GM21367 (cell line): ENCODE results near the gene PORCN.
"Not testable (repeated sequence)": the region's sequence is repeated elsewhere in the genome, so short reads cannot be mapped to it uniquely, and the experiment has no call there.

ENCODE experiments used
- ATAC-seq: cut with Tn5 transposase; IDR thresholded peaks from one replicate; pipeline ENCODE4 v1.9.1; 2021; ENCODE audit not compliant: unreplicated experiment

PORCN gene

GRCh38 chrX:48509619-48510018, 827 bp downstream of the PORCN start:
- ATAC-seq = no peak

- no peak for ATAC-seq
Observed at GRCh38 chrX:48511560-48511959, 2.8 kb downstream of the PORCN start.

DNA sequence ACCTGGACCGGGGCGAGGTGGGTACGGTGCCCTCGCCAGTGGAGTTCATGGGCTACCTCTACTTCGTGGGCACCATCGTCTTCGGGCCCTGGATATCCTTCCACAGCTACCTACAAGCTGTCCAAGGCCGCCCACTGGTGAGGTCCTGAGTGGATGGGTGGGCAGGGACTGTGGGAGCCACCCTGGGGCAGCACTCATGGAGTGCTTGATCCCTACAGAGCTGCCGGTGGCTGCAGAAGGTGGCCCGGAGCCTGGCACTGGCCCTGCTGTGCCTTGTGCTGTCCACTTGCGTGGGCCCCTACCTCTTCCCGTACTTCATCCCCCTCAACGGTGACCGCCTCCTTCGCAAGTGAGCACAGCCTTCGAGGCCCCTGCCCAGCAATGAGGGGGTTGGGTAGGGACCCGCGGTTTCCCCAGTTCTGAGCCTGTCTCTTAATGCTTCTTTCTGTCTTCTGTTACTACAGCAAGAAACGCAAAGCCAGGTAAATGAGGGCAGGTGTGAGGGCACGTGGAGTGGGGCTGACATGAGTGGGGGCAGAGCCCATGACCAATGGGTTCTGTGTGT, 3.7 kb downstream of the PORCN start:
- no peak for ATAC-seq

- no peak for ATAC-seq
Observed at GRCh38 chrX:48513670-48514069, 4.9 kb downstream of the PORCN start.

- ATAC-seq = no peak
Observed at GRCh38 chrX:48514126-48514806, 5.5 kb downstream of the PORCN start.

DNA sequence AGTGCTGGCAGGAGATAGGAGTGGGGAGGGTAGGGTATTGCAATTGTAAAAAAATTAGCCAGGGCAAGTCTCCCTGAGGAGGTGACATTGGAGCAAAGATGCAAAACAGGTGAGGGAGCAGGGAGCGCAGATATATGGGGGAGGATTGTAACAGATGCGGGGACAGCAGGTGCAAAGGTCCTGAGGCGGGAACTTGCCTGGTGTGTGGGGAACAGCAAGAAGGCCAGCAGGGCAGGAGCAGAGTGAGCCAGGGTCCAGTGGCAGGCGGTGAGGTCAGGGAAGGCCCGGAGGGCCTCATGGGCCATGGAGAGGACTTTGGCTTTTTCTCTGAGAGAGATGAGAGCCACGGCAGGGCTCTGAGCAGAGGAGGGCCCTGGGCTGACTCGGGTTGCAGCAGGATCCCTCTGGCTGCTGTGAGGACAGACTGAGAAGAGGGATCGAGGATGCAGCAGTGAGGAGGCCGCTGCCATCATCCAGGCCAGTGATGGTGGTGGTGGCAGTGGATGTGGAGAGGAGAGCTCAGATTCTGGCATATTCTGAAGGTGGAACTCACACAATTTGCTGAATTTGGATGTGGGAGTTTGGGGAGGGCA, 6.2 kb downstream of the PORCN start:
- ATAC-seq = no peak

DNA sequence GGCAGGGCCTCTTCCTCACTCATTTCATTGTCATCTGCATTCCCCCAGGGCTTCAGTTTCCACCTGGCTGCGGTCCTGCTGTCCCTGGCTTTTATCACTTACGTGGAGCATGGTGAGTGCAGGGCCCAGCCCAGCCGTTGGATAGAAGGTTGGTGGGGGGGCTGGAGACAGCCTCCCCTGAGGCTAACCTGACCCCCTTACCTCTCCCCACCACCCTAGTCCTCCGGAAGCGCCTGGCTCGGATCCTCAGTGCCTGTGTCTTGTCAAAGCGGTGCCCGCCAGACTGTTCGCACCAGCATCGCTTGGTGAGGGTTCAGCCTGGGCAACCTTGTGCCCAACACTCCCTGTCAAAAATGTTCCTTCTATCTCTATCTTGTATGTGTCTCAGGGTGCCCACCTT, 7.0 kb downstream of the PORCN start:
- no peak for ATAC-seq

- no peak for ATAC-seq
Observed at GRCh38 chrX:48516285-48516684, 7.5 kb downstream of the PORCN start.

DNA sequence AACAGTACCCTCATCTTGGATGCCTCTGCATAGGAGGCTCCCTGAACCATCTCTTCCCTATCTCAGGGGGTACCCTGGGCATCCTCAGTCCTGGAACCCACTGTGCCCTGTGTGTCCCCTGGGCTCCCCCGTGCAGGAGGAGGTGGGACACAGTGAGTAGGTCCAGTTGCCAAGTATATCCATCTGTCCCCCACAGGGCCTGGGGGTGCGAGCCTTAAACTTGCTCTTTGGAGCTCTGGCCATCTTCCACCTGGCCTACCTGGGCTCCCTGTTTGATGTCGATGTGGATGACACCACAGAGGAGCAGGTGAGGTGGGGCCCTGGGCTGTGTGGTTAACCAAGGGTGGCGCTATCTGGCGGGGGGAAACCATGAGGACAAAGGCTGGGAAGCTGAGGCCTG, 8.2 kb downstream of the PORCN start:
- ATAC-seq = no peak

- ATAC-seq = not testable (repeated sequence)
Observed at GRCh38 chrX:48519481-48519880, 10.7 kb downstream of the PORCN start.

GRCh38 chrX:48520455-48520854, 11.7 kb downstream of the PORCN start:
- no peak for ATAC-seq

DNA sequence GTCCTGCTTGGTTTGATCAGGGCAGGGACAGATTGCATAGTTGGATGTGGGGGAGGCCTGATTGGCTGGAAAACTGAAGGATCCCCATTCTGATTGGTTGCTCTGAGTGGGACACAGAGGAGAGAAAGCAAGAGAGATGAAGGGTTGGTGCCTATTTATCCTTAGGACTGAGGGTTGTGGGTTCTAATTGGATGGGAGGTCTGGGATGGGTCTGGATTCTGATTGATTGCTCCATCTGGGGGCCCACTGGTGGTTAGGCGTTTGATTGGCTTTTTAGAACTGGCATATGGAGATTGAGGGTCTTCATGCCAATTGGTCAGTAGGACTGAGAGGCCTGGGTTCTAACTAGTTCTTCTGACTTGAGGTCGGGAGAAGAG, 12.2 kb downstream of the PORCN start:
- no peak for ATAC-seq

GRCh38 chrX:48521353-48522243, 12.8 kb downstream of the PORCN start, which contains the start of gene EBP:
Gene EBP, plus strand, starts transcription at chrX:48521808. Its CDS starts 1,964 bp downstream, at chrX:48523772.
- ATAC-seq = peak; percentile 98

DNA sequence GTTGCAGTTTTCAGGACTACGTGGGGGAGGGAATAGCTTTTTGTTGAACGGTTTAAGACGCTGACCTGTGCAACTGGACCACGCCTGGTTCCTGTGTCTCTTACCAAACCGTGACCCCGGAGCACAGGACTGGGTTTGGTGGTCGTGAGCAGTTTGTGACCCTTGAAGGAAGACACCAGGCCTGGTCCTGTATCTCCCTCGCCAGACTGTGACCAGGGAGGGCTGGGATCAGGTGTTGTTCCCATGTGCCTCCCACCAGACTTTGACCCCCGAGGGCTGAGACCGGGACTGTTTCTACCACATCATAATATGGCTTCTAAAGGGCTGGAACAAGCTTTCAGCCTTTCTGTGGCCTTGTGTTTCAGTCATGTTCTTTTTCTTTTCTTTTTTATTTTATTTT, 13.5 kb downstream of the PORCN start:
- no peak for ATAC-seq

DNA sequence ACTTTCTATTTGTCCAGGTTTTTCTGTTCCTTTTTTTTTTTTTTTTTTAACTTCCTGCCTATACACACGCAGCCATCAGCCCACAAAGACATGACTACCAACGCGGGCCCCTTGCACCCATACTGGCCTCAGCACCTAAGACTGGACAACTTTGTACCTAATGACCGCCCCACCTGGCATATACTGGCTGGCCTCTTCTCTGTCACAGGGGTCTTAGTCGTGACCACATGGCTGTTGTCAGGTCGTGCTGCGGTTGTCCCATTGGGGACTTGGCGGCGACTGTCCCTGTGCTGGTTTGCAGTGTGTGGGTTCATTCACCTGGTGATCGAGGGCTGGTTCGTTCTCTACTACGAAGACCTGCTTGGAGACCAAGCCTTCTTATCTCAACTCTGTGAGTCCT, 14.9 kb downstream of the PORCN start:
- no peak for ATAC-seq

GRCh38 chrX:48525853-48526252, 17.1 kb downstream of the PORCN start:
- not testable (repeated sequence) for ATAC-seq

- no peak for ATAC-seq
Observed at GRCh38 chrX:48530736-48531135, 21.9 kb downstream of the PORCN start.

- ATAC-seq = no peak
Observed at GRCh38 chrX:48531358-48531959, 22.7 kb downstream of the PORCN start.

GRCh38 chrX:48532161-48532560, 23.4 kb downstream of the PORCN start:
- ATAC-seq = no peak

DNA sequence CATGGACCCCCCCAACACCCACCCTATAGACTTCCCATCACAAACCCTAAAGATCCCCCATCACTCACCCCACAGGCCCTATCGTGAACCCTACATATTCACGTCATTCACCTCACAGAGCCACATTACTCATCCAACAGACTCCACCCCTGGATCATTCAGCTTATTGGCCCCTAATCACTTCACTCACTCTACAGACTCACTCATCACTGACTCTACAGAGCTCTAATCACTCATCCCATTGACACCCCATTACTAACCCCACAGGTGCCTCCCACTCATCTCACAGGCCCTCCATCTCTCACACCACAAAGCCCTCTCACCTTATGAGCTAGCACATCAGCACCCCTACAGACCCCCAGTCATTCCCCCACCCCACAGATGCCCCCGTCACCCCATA, 24.4 kb downstream of the PORCN start:
- ATAC-seq = no peak

GRCh38 chrX:48538641-48539344, 30.0 kb downstream of the PORCN start:
- ATAC-seq = no peak
